Stromal cell of bone marrow (primary cell): ENCODE results near the gene SENP7.
"Not testable (repeated sequence)": the region's sequence is repeated elsewhere in the genome, so short reads cannot be mapped to it uniquely, and the experiment has no call there.

ENCODE experiments used
- DNase-seq: peaks from one replicate; pipeline ENCODE4 v3.0.0-alpha.2; 2012; ENCODE audit warnings: low read depth

SENP7 gene

GRCh38 chr3:101329016-101329673 is 183.9 kb downstream of the SENP7 start:
- DNase-seq = no peak

- no peak for DNase-seq
Measured at GRCh38 chr3:101325393-101326134, 187.4 kb downstream of the SENP7 start.

- DNase-seq = no peak
Measured at GRCh38 chr3:101320475-101320874, 192.5 kb downstream of the SENP7 start, which contains the start of gene IMPG2. Gene IMPG2, minus strand, starts transcription at chr3:101320575. Its CDS starts 203 bp downstream, at chr3:101320372.

- no peak for DNase-seq
Measured at GRCh38 chr3:101319531-101319930, 193.5 kb downstream of the SENP7 start.

- no peak for DNase-seq
Measured at GRCh38 chr3:101312545-101312944, 200.5 kb downstream of the SENP7 start.

GRCh38 chr3:101311676-101312075 is 201.3 kb downstream of the SENP7 start:
- no peak for DNase-seq

- peak; percentile 14 for DNase-seq
Measured at GRCh38 chr3:101310978-101311375, 202.0 kb downstream of the SENP7 start.

- not testable (repeated sequence) for DNase-seq
Measured at GRCh38 chr3:101308147-101308772, 204.8 kb downstream of the SENP7 start.

- no peak for DNase-seq
Measured at GRCh38 chr3:101303836-101304235, 209.2 kb downstream of the SENP7 start.

- no peak for DNase-seq
Measured at GRCh38 chr3:101303089-101303731, 209.8 kb downstream of the SENP7 start.

GRCh38 chr3:101300073-101300472 is 212.9 kb downstream of the SENP7 start:
- no peak for DNase-seq

GRCh38 chr3:101292027-101292426 is 221.0 kb downstream of the SENP7 start:
- peak; percentile 6 for DNase-seq

GRCh38 chr3:101288294-101288693 is 224.7 kb downstream of the SENP7 start:
- no peak for DNase-seq

GRCh38 chr3:101284757-101285156 is 228.3 kb downstream of the SENP7 start:
- no peak for DNase-seq

- no peak for DNase-seq
Measured at GRCh38 chr3:101281521-101282030, 231.4 kb downstream of the SENP7 start.

GRCh38 chr3:101279765-101280385 is 233.1 kb downstream of the SENP7 start:
- no peak for DNase-seq

- peak; percentile 32 for DNase-seq
Measured at GRCh38 chr3:101279162-101279561, 233.8 kb downstream of the SENP7 start.

- no peak for DNase-seq
Measured at GRCh38 chr3:101278727-101279126, 234.3 kb downstream of the SENP7 start.
